ENCODE data around the gene PTPRM. TPM values are rescaled to one million over a fixed set of nuclear protein-coding genes. Genes with fewer than 3 reads are reported as not detected.

PTPRM gene
- total RNA-seq, 1 donor from 2014 or later = 71.3 TPM

- Mint-ChIP-seq H3K36me3 (no peaks in the 10 kb centered on the region), H3K27me3 (ENCODE audit: low read depth) (no peaks in the 10 kb centered on the region), H3K4me3 (no peak overlapping the region), H3K4me1 (no peaks in the 10 kb centered on the region), H3K27ac (no peak overlapping the region), H3K9me3 (no peaks in the 10 kb centered on the region)
- no peak for DNase-seq (ENCODE audit: low spot score in 2 of 2, unreplicated experiment in 2 of 2)
- TF ChIP-seq CTCF (IDR thresholded peaks at IDR 0.05; ENCODE audit: unreplicated experiment) = no peak
Measured at GRCh38 chr18:7775128-7775527, 208.0 kb downstream of the PTPRM start.

- no peak for TF ChIP-seq CTCF (IDR thresholded peaks at IDR 0.05; ENCODE audit: unreplicated experiment)
- no peak overlapping the region for H3K4me3 Mint-ChIP-seq
- DNase-seq (ENCODE audit: low spot score in 2 of 2, unreplicated experiment in 2 of 2) = no peak
- H3K36me3 Mint-ChIP-seq = no peaks in the 10 kb centered on the region
- H3K27me3 Mint-ChIP-seq (ENCODE audit: low read depth) = no peaks in the 10 kb centered on the region
- H3K4me1 Mint-ChIP-seq = no peaks in the 10 kb centered on the region
- H3K27ac Mint-ChIP-seq = no peak overlapping the region
- H3K9me3 Mint-ChIP-seq = no peaks in the 10 kb centered on the region
Measured at GRCh38 chr18:7775843-7776242, 208.7 kb downstream of the PTPRM start.

- H3K27me3 Mint-ChIP-seq (ENCODE audit: low read depth) = no peaks in the 10 kb centered on the region
- no peak for DNase-seq (ENCODE audit: low spot score in 2 of 2, unreplicated experiment in 2 of 2)
- no peak for TF ChIP-seq CTCF (IDR thresholded peaks at IDR 0.05; ENCODE audit: unreplicated experiment)
- no peaks in the 10 kb centered on the region for H3K36me3 Mint-ChIP-seq
- no peaks in the 10 kb centered on the region for H3K9me3 Mint-ChIP-seq
- no peak overlapping the region for H3K4me3 Mint-ChIP-seq
- H3K4me1 Mint-ChIP-seq = no peaks in the 10 kb centered on the region
- no peak overlapping the region for H3K27ac Mint-ChIP-seq
Measured at GRCh38 chr18:7778181-7778580, 211.1 kb downstream of the PTPRM start.

- no peak overlapping the region for H3K27ac Mint-ChIP-seq
- DNase-seq (ENCODE audit: low spot score in 2 of 2, unreplicated experiment in 2 of 2) = no peak
- H3K4me1 Mint-ChIP-seq = no peaks in the 10 kb centered on the region
- H3K36me3 Mint-ChIP-seq = no peaks in the 10 kb centered on the region
- TF ChIP-seq CTCF (IDR thresholded peaks at IDR 0.05; ENCODE audit: unreplicated experiment) = no peak
- no peak overlapping the region for H3K4me3 Mint-ChIP-seq
- H3K27me3 Mint-ChIP-seq (ENCODE audit: low read depth) = no peaks in the 10 kb centered on the region
- no peaks in the 10 kb centered on the region for H3K9me3 Mint-ChIP-seq
Measured at GRCh38 chr18:7779211-7779610, 212.1 kb downstream of the PTPRM start.

GRCh38 chr18:7784171-7784570 is 217.1 kb downstream of the PTPRM start:
- TF ChIP-seq CTCF (IDR thresholded peaks at IDR 0.05; ENCODE audit: unreplicated experiment) = no peak
- Mint-ChIP-seq H3K4me3 (no peak overlapping the region), H3K27ac (no peak overlapping the region), H3K36me3 (no peaks in the 10 kb centered on the region), H3K9me3 (no peaks in the 10 kb centered on the region), H3K4me1 (no peaks in the 10 kb centered on the region), H3K27me3 (ENCODE audit: low read depth) (no peaks in the 10 kb centered on the region)
- DNase-seq (ENCODE audit: low spot score in 2 of 2, unreplicated experiment in 2 of 2) = no peak

GRCh38 chr18:7786569-7786968 is 219.5 kb downstream of the PTPRM start:
- Mint-ChIP-seq H3K4me3 (no peak overlapping the region), H3K27me3 (ENCODE audit: low read depth) (no peaks in the 10 kb centered on the region), H3K36me3 (no peaks in the 10 kb centered on the region), H3K9me3 (no peaks in the 10 kb centered on the region), H3K4me1 (peaks cover 9% of the 10 kb centered on the region), H3K27ac (no peak overlapping the region)
- DNase-seq (ENCODE audit: low spot score in 2 of 2, unreplicated experiment in 2 of 2) = no peak
- no peak for TF ChIP-seq CTCF (IDR thresholded peaks at IDR 0.05; ENCODE audit: unreplicated experiment)
